ENCODE results near the gene FLVCR2.
"Not testable (repeated sequence)": the region's sequence is repeated elsewhere in the genome, so short reads cannot be mapped to it uniquely, and the experiment has no call there.

The FLVCR2 gene

GRCh38 chr14:75660630-75661498 lies 82.4 kb downstream of the FLVCR2 start, which contains the start of the genes ERG28 and TTLL5:
ERG28 (minus strand) TSS chr14:75660876; CDS start chr14:75657502, 3,374 bp downstream.
TTLL5 (plus strand) TSS chr14:75661246; CDS start chr14:75663150, 1,904 bp downstream.
- Histone ChIP-seq H3K36me3 (ENCODE audit: control insufficient read depth, insufficient read depth, low read length) (no peaks in the 10 kb centered on the region), H3K9me3 (ENCODE audit: control insufficient read depth, low read length) (no peaks in the 10 kb centered on the region), H3K9ac (ENCODE audit: low read length) (peak within 1 kb of the TSS; percentile 74), H3K27me3 (ENCODE audit: control insufficient read depth, insufficient read depth, low read length) (no peaks in the 10 kb centered on the region), H3K4me1 (ENCODE audit: control insufficient read depth, insufficient read depth, low read length) (peaks cover 8% of the 10 kb centered on the region), H3K4me3 (ENCODE audit: low read length) (peak within 1 kb of the TSS; percentile 75)

- no peaks in the 10 kb centered on the region for H3K9me3 ChIP-seq (ENCODE audit: control insufficient read depth, low read length)
- H3K4me1 ChIP-seq (ENCODE audit: control insufficient read depth, insufficient read depth, low read length), result peaks cover 8% of the 10 kb centered on the region
- H3K36me3 ChIP-seq (ENCODE audit: control insufficient read depth, insufficient read depth, low read length), result no peaks in the 10 kb centered on the region
- H3K27me3 ChIP-seq (ENCODE audit: control insufficient read depth, insufficient read depth, low read length), result no peaks in the 10 kb centered on the region
- peak overlapping the region; percentile 74 for H3K9ac ChIP-seq (ENCODE audit: low read length)
- peak overlapping the region; percentile 75 for H3K4me3 ChIP-seq (ENCODE audit: low read length)
Observed at GRCh38 chr14:75661499-75661814, 83.0 kb downstream of the FLVCR2 start.

- no peaks in the 10 kb centered on the region for H3K9me3 ChIP-seq (ENCODE audit: control insufficient read depth, low read length)
- H3K4me1 ChIP-seq (ENCODE audit: control insufficient read depth, insufficient read depth, low read length), result peaks cover 8% of the 10 kb centered on the region
- H3K27me3 ChIP-seq (ENCODE audit: control insufficient read depth, insufficient read depth, low read length), result no peaks in the 10 kb centered on the region
- H3K36me3 ChIP-seq (ENCODE audit: control insufficient read depth, insufficient read depth, low read length), result no peaks in the 10 kb centered on the region
- no peak overlapping the region for H3K9ac ChIP-seq (ENCODE audit: low read length)
- H3K4me3 ChIP-seq (ENCODE audit: low read length), result no peak overlapping the region
Observed at GRCh38 chr14:75662966-75663365, 84.5 kb downstream of the FLVCR2 start.

GRCh38 chr14:75667099-75667765 lies 88.8 kb downstream of the FLVCR2 start:
- Histone ChIP-seq H3K9ac (ENCODE audit: low read length) (no peak overlapping the region), H3K9me3 (ENCODE audit: control insufficient read depth, low read length) (no peaks in the 10 kb centered on the region), H3K36me3 (ENCODE audit: control insufficient read depth, insufficient read depth, low read length) (no peaks in the 10 kb centered on the region), H3K4me3 (ENCODE audit: low read length) (no peak overlapping the region), H3K27me3 (ENCODE audit: control insufficient read depth, insufficient read depth, low read length) (no peaks in the 10 kb centered on the region), H3K4me1 (ENCODE audit: control insufficient read depth, insufficient read depth, low read length) (no peaks in the 10 kb centered on the region)

- Histone ChIP-seq H3K4me3 (ENCODE audit: low read length) (no peak overlapping the region), H3K27me3 (ENCODE audit: control insufficient read depth, insufficient read depth, low read length) (no peaks in the 10 kb centered on the region), H3K9me3 (ENCODE audit: control insufficient read depth, low read length) (no peaks in the 10 kb centered on the region), H3K36me3 (ENCODE audit: control insufficient read depth, insufficient read depth, low read length) (no peaks in the 10 kb centered on the region), H3K9ac (ENCODE audit: low read length) (no peak overlapping the region), H3K4me1 (ENCODE audit: control insufficient read depth, insufficient read depth, low read length) (no peaks in the 10 kb centered on the region)
Observed at GRCh38 chr14:75672605-75673192, 94.3 kb downstream of the FLVCR2 start.

- Histone ChIP-seq H3K9me3 (ENCODE audit: control insufficient read depth, low read length) (no peaks in the 10 kb centered on the region), H3K4me1 (ENCODE audit: control insufficient read depth, insufficient read depth, low read length) (no peaks in the 10 kb centered on the region), H3K27me3 (ENCODE audit: control insufficient read depth, insufficient read depth, low read length) (no peaks in the 10 kb centered on the region), H3K36me3 (ENCODE audit: control insufficient read depth, insufficient read depth, low read length) (no peaks in the 10 kb centered on the region), H3K9ac (ENCODE audit: low read length) (no peak overlapping the region), H3K4me3 (ENCODE audit: low read length) (no peak overlapping the region)
Observed at GRCh38 chr14:75673345-75674035, 95.1 kb downstream of the FLVCR2 start.

- no peak overlapping the region for H3K4me3 ChIP-seq (ENCODE audit: low read length)
- H3K9ac ChIP-seq (ENCODE audit: low read length), result no peak overlapping the region
- H3K4me1 ChIP-seq (ENCODE audit: control insufficient read depth, insufficient read depth, low read length), result no peaks in the 10 kb centered on the region
- no peaks in the 10 kb centered on the region for H3K9me3 ChIP-seq (ENCODE audit: control insufficient read depth, low read length)
- H3K27me3 ChIP-seq (ENCODE audit: control insufficient read depth, insufficient read depth, low read length), result no peaks in the 10 kb centered on the region
- H3K36me3 ChIP-seq (ENCODE audit: control insufficient read depth, insufficient read depth, low read length), result no peaks in the 10 kb centered on the region
Observed at GRCh38 chr14:75675265-75675960, 97.0 kb downstream of the FLVCR2 start.

GRCh38 chr14:75685910-75686309 lies 107.5 kb downstream of the FLVCR2 start:
- no peaks in the 10 kb centered on the region for H3K4me1 ChIP-seq (ENCODE audit: control insufficient read depth, insufficient read depth, low read length)
- no peaks in the 10 kb centered on the region for H3K9me3 ChIP-seq (ENCODE audit: control insufficient read depth, low read length)
- H3K36me3 ChIP-seq (ENCODE audit: control insufficient read depth, insufficient read depth, low read length), result no peaks in the 10 kb centered on the region
- H3K4me3 ChIP-seq (ENCODE audit: low read length), result no peak overlapping the region
- no peaks in the 10 kb centered on the region for H3K27me3 ChIP-seq (ENCODE audit: control insufficient read depth, insufficient read depth, low read length)
- H3K9ac ChIP-seq (ENCODE audit: low read length), result no peak overlapping the region

GRCh38 chr14:75689012-75689411 lies 110.6 kb downstream of the FLVCR2 start:
- H3K9ac ChIP-seq (ENCODE audit: low read length), result no peak overlapping the region
- no peaks in the 10 kb centered on the region for H3K9me3 ChIP-seq (ENCODE audit: control insufficient read depth, low read length)
- no peaks in the 10 kb centered on the region for H3K4me1 ChIP-seq (ENCODE audit: control insufficient read depth, insufficient read depth, low read length)
- H3K4me3 ChIP-seq (ENCODE audit: low read length), result no peak overlapping the region
- H3K27me3 ChIP-seq (ENCODE audit: control insufficient read depth, insufficient read depth, low read length), result no peaks in the 10 kb centered on the region
- no peaks in the 10 kb centered on the region for H3K36me3 ChIP-seq (ENCODE audit: control insufficient read depth, insufficient read depth, low read length)

GRCh38 chr14:75690010-75690409 lies 111.6 kb downstream of the FLVCR2 start:
- Histone ChIP-seq H3K4me1 (ENCODE audit: control insufficient read depth, insufficient read depth, low read length) (no peaks in the 10 kb centered on the region), H3K9ac (ENCODE audit: low read length) (no peak overlapping the region), H3K36me3 (ENCODE audit: control insufficient read depth, insufficient read depth, low read length) (no peaks in the 10 kb centered on the region), H3K27me3 (ENCODE audit: control insufficient read depth, insufficient read depth, low read length) (no peaks in the 10 kb centered on the region), H3K4me3 (ENCODE audit: low read length) (no peak overlapping the region), H3K9me3 (ENCODE audit: control insufficient read depth, low read length) (no peaks in the 10 kb centered on the region)

GRCh38 chr14:75695025-75695424 lies 116.6 kb downstream of the FLVCR2 start:
- H3K9me3 ChIP-seq (ENCODE audit: control insufficient read depth, low read length); H3K9ac ChIP-seq (ENCODE audit: low read length); H3K4me1 ChIP-seq (ENCODE audit: control insufficient read depth, insufficient read depth, low read length); H3K27me3 ChIP-seq (ENCODE audit: control insufficient read depth, insufficient read depth, low read length); H3K4me3 ChIP-seq (ENCODE audit: low read length); H3K36me3 ChIP-seq (ENCODE audit: control insufficient read depth, insufficient read depth, low read length): not testable (repeated sequence)

Data from mucosa of stomach (tissue), 1 donor.